COR-L47 (cell line): ENCODE results near the gene ZNF605.
"Not testable (repeated sequence)": the region's sequence is repeated elsewhere in the genome, so short reads cannot be mapped to it uniquely, and the experiment has no call there.

Experiments used
- DNase-seq: peaks from one replicate; lab custom pipeline; 2025; lab: John Stamatoyannopoulos, UW

ZNF605 gene

GRCh38 chr12:132948146-132949066 lies 7.7 kb downstream of the ZNF605 start:
- no peak for DNase-seq

GRCh38 chr12:132946246-132946820 lies 9.8 kb downstream of the ZNF605 start:
- DNase-seq, result no peak

GRCh38 chr12:132945806-132946205 lies 10.3 kb downstream of the ZNF605 start:
- no peak for DNase-seq

GRCh38 chr12:132942611-132943010 lies 13.5 kb downstream of the ZNF605 start:
- DNase-seq, result no peak

GRCh38 chr12:132941336-132941954 lies 14.7 kb downstream of the ZNF605 start:
- no peak for DNase-seq

GRCh38 chr12:132940071-132940719 lies 15.9 kb downstream of the ZNF605 start:
- DNase-seq, result no peak

GRCh38 chr12:132938807-132939206 lies 17.3 kb downstream of the ZNF605 start:
- not testable (repeated sequence) for DNase-seq

GRCh38 chr12:132937476-132937875 lies 18.6 kb downstream of the ZNF605 start:
- no peak for DNase-seq

- not testable (repeated sequence) for DNase-seq
Observed at GRCh38 chr12:132936921-132937320, 19.2 kb downstream of the ZNF605 start.

- no peak for DNase-seq
Observed at GRCh38 chr12:132936163-132936562, 19.9 kb downstream of the ZNF605 start.

GRCh38 chr12:132926415-132926833 lies 29.7 kb downstream of the ZNF605 start:
- no peak for DNase-seq

GRCh38 chr12:132925597-132926414 lies 30.3 kb downstream of the ZNF605 start:
- DNase-seq, result no peak

- no peak for DNase-seq
Observed at GRCh38 chr12:132924356-132924755, 31.8 kb downstream of the ZNF605 start.

- DNase-seq, result no peak
Observed at GRCh38 chr12:132923356-132923909, 32.7 kb downstream of the ZNF605 start.

- no peak for DNase-seq
Observed at GRCh38 chr12:132922676-132923075, 33.4 kb downstream of the ZNF605 start.

- no peak for DNase-seq
Observed at GRCh38 chr12:132921685-132922084, 34.4 kb downstream of the ZNF605 start.

GRCh38 chr12:132918680-132919079 lies 37.4 kb downstream of the ZNF605 start:
- no peak for DNase-seq

GRCh38 chr12:132909030-132909368 lies 47.1 kb downstream of the ZNF605 start:
- DNase-seq, result no peak

- DNase-seq, result peak; percentile 82
Observed at GRCh38 chr12:132908145-132909029, 47.7 kb downstream of the ZNF605 start.

- not testable (repeated sequence) for DNase-seq
Observed at GRCh38 chr12:132907789-132908144, 48.3 kb downstream of the ZNF605 start.
